Lower lobe of right lung (tissue), 2 donors: ENCODE data around the gene BLOC1S6. TPM values are rescaled to one million over a fixed set of nuclear protein-coding genes. Genes with fewer than 3 reads are reported as not detected.

Source experiments
- ATAC-seq, 2 donors: fragments of 200-7000 bp; cut with Tn5 transposase; one replicate each; pipeline ENCODE4 v1.9.1; 2020 to 2022; ENCODE audit warnings: mild to moderate bottlenecking in 2 of 2, moderate library complexity in 2 of 2
- DNase-seq: peaks from one replicate; pipeline ENCODE4 v3.0.0-alpha.2; 2020
- H3K27ac ChIP-seq: fragments of 200-600 bp; one replicate; pipeline ENCODE4 v1.8.0; 2022
- H3K27me3 ChIP-seq: fragments of 200-600 bp; one replicate; pipeline ENCODE4 v1.8.0; 2022; ENCODE audit warnings: low read depth
- H3K36me3 ChIP-seq: fragments of 200-600 bp; one replicate; pipeline ENCODE4 v1.8.0; 2022; ENCODE audit warnings: mild to moderate bottlenecking
- H3K4me1 ChIP-seq: fragments of 200-600 bp; one replicate; pipeline ENCODE4 v1.8.0; 2022
- H3K4me3 ChIP-seq: fragments of 200-600 bp; one replicate; pipeline ENCODE4 v1.8.0; 2022; ENCODE audit warnings: mild to moderate bottlenecking
- H3K9me3 ChIP-seq: fragments of 200-600 bp; one replicate; pipeline ENCODE4 v1.8.0; 2022
- intact Hi-C: fragments of 100-400 bp; cut with DNase I; formaldehyde crosslinking; loops from one replicate; pipeline ENCODE4 v1.11.0; 2022
- total RNA-seq: library from RNA; stranded (reverse); fragmentation: NEBNext Ultra II Directional; extraction: Animal tissue kit (Norgen Biotek cat#: 25700); gene quantifications from one replicate; pipeline ENCODE4 v1.2.1, GENCODE V29; 2021
- TF ChIP-seq, protein P1 (sequence below): fragments of 200-600 bp; IDR thresholded peaks from one replicate; pipeline ENCODE4 v1.8.0; 2022; ENCODE audit warnings: antibody characterized with exemption, mild to moderate bottlenecking
- donor health status: DM: no; HTN: yes; CAD: no; lungs with severe emphysema.

The BLOC1S6 gene
- total RNA-seq, 1 donor from 2014 or later = 41.0 TPM

GRCh38 chr15:45641374-45641781 is 54.2 kb downstream of the BLOC1S6 start:
- Histone ChIP-seq H3K36me3 (no peaks in the 10 kb centered on the region), H3K4me1 (peaks cover 95% of the 10 kb centered on the region), H3K9me3 (no peaks in the 10 kb centered on the region), H3K27ac (peak overlapping the region; percentile 54), H3K27me3 (no peaks in the 10 kb centered on the region), H3K4me3 (no peak overlapping the region)
- ATAC-seq = peak; percentile 76 to 77
- TF ChIP-seq, protein P1, sequence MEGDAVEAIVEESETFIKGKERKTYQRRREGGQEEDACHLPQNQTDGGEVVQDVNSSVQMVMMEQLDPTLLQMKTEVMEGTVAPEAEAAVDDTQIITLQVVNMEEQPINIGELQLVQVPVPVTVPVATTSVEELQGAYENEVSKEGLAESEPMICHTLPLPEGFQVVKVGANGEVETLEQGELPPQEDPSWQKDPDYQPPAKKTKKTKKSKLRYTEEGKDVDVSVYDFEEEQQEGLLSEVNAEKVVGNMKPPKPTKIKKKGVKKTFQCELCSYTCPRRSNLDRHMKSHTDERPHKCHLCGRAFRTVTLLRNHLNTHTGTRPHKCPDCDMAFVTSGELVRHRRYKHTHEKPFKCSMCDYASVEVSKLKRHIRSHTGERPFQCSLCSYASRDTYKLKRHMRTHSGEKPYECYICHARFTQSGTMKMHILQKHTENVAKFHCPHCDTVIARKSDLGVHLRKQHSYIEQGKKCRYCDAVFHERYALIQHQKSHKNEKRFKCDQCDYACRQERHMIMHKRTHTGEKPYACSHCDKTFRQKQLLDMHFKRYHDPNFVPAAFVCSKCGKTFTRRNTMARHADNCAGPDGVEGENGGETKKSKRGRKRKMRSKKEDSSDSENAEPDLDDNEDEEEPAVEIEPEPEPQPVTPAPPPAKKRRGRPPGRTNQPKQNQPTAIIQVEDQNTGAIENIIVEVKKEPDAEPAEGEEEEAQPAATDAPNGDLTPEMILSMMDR = no peak
- intact Hi-C loops = no loop called here
- DNase-seq = no peak

GRCh38 chr15:45641999-45642932 is 55.1 kb downstream of the BLOC1S6 start:
- DNase-seq (no peak), ATAC-seq (no peak)
- TF ChIP-seq, protein P1 = no peak
- Histone ChIP-seq H3K9me3 (no peaks in the 10 kb centered on the region), H3K4me3 (no peak overlapping the region), H3K27ac (peak overlapping the region; percentile 54), H3K4me1 (peaks cover 95% of the 10 kb centered on the region), H3K36me3 (no peaks in the 10 kb centered on the region), H3K27me3 (no peaks in the 10 kb centered on the region)
- intact Hi-C loops = no loop called here

DNA sequence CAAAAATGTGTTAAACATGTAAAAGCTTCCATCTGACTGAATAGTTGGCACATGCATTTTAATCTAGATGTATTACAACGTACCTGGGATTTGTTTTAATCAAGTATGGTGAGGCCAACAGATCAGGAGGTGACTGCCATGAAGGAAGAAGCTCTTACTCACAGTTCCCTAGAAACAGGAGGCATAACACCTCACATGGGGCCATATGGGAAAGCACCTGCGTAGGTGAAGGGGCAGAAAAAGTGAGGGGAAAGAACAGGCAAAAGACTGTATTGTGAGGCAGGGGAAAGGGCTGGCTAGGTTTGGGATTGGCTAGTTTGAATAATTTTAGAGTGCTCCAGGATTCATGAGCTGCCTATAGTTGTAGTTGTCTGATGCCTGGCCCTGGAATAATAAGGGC is 57.3 kb downstream of the BLOC1S6 start:
- Histone ChIP-seq H3K4me3 (no peak overlapping the region), H3K36me3 (no peaks in the 10 kb centered on the region), H3K4me1 (peaks cover 95% of the 10 kb centered on the region), H3K9me3 (no peaks in the 10 kb centered on the region), H3K27ac (peak overlapping the region; percentile 73), H3K27me3 (no peaks in the 10 kb centered on the region)
- ATAC-seq (no peak), DNase-seq (no peak)
- intact Hi-C loops = no loop called here
- TF ChIP-seq, protein P1 = no peak

- peaks cover 93% of the 10 kb centered on the region for H3K4me1 ChIP-seq
- peak; percentile 60 to 68 for ATAC-seq
- TF ChIP-seq, protein P1 = no peak
- peak overlapping the region; percentile 73 for H3K27ac ChIP-seq
- H3K36me3 ChIP-seq = no peaks in the 10 kb centered on the region
- intact Hi-C loops = no loop called here
- no peaks in the 10 kb centered on the region for H3K27me3 ChIP-seq
- H3K9me3 ChIP-seq = no peaks in the 10 kb centered on the region
- no peak for DNase-seq
- no peak overlapping the region for H3K4me3 ChIP-seq
These were observed 58.1 kb downstream of the BLOC1S6 start for GRCh38 chr15:45645026-45645980.

- intact Hi-C loops = no loop called here
- no peak for ATAC-seq
- no peaks in the 10 kb centered on the region for H3K9me3 ChIP-seq
- no peak for DNase-seq
- H3K27me3 ChIP-seq = no peaks in the 10 kb centered on the region
- peaks cover 83% of the 10 kb centered on the region for H3K4me1 ChIP-seq
- H3K4me3 ChIP-seq = no peak overlapping the region
- TF ChIP-seq, protein P1 = no peak
- H3K36me3 ChIP-seq = no peaks in the 10 kb centered on the region
- peak overlapping the region; percentile 73 for H3K27ac ChIP-seq
These were observed 59.0 kb downstream of the BLOC1S6 start for GRCh38 chr15:45646220-45646619.
